Measurements from ENCODE around the gene LARGE1.

DNA sequence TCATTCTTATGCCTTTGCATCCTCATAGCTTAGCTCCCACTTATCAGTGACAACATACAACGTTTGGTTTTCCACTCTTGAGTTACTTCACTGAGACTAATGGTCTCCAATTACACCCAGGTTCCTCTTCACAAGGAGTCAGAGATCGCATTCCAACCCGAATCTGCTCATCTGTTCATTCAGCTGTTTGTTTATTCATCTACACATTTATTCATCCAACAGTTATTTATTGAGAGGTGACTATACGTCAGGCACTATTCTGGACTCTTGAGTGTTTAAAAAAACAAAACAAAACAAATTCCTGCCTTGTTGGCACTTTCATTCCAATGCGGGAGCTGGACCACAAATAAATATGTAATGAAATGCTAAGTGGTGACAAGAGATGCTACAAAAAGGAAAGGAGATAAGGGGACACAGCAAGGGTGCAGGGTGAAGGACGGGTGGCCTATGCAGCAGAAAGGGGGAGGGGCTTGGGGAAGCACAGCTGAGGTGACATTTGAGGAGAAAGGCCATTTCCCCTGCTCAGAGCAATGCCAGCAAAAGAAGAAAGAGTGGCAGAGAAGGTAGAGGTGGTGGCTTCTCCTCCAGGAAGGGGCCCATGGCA lies 468.3 kb downstream of the LARGE1 start:
- TF ChIP-seq CTCF (conservative IDR thresholded peaks at IDR 0.05 in 1 of 2, IDR thresholded peaks at IDR 0.05 in 1 of 2; ENCODE audit: low read depth in 1 of 2, low read length in 2 of 2) (no peak), EZH2 (IDR thresholded peaks at IDR 0.05; ENCODE audit: low read length, missing control alignments) (no peak)

Measured in fibroblast of lung (primary cell).